Adrenal gland (tissue), 5 donors: Measurements from ENCODE around the gene SLC39A7.

Experiments
- POLR2A ChIP-seq, 2 donors: fragments of 450-650 bp; IDR thresholded peaks; one replicate each; pipeline ENCODE4 v1.6.1; 2017; ENCODE audit warnings: antibody characterized with exemption in 2 of 2, mild to moderate bottlenecking in 2 of 2, moderate library complexity in 1 of 2
- TF ChIP-seq, protein P1 (sequence below), 6 experiments: fragments of 450-650 bp in 4 of 6; fragments of 200-600 bp in 2 of 6; sonication (generic) in 1 of 6; IDR thresholded peaks; 1 replicate in 5 of 6; 2 replicates in 1 of 6; pipeline versions ENCODE4 v1.5.1 to v1.8.0; 2016 to 2021; ENCODE audit warnings: antibody characterized with exemption in 6 of 6, mild to moderate bottlenecking in 2 of 6, moderate library complexity in 1 of 6
- donor health status: DM: no; HTN: no; CAD: no.

DNA sequence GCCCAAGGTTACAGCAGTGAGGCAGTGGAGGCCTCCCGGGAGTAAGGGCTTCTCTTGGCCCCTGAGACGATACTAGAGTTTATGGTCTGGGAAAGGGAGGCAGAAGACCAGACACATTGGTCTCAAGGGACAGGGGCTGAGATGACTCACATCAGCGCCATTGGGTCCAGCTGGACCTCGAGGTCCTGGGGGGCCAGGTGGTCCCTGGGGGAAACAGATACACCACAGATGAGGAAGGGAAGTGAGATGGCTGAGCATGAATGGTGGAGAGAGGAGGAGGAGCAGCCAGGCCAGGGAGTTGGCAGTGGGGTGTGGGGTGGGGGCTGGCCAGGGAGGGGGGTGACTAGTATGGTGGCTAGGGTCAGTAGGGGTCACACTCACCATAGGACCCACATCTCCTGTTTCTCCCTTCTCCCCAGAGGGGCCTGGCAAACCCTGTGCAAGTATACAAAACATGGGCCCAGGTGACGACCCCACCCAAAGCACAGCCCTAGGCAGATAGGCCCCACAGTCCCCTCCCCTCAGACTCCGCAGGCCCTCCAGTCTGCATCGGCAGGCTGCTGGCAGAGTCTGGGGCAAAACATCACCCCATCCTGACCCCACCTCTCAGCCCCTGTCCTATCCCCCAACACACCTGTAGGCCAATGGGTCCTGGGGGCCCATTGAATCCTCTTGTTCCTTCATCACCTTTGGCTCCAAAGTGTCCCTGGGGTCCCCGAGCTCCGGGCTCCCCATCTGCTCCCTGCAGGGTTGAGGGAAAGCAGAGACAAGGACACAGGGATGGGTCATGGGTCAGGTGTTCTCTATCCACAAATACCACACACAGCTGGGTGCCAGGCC lies 30.3 kb upstream of the SLC39A7 start:
- TF ChIP-seq, protein P1, sequence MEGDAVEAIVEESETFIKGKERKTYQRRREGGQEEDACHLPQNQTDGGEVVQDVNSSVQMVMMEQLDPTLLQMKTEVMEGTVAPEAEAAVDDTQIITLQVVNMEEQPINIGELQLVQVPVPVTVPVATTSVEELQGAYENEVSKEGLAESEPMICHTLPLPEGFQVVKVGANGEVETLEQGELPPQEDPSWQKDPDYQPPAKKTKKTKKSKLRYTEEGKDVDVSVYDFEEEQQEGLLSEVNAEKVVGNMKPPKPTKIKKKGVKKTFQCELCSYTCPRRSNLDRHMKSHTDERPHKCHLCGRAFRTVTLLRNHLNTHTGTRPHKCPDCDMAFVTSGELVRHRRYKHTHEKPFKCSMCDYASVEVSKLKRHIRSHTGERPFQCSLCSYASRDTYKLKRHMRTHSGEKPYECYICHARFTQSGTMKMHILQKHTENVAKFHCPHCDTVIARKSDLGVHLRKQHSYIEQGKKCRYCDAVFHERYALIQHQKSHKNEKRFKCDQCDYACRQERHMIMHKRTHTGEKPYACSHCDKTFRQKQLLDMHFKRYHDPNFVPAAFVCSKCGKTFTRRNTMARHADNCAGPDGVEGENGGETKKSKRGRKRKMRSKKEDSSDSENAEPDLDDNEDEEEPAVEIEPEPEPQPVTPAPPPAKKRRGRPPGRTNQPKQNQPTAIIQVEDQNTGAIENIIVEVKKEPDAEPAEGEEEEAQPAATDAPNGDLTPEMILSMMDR (IDR thresholded peaks at IDR 0.05) = no peak
- TF ChIP-seq POLR2A (IDR thresholded peaks at IDR 0.05) = no peak
